RWPE2 (cell line): ENCODE measurements around the gene SET.

Experiments
- ATAC-seq: fragments of 200-7000 bp; cut with Tn5 transposase; 3 replicates; pipeline ENCODE4 v1.9.1; 2021; ENCODE audit warnings: low read depth
- DNase-seq: peaks from one replicate; pipeline ENCODE4 v3.0.0-alpha.2; 2020; ENCODE audit warnings: low spot score
- H3K27ac ChIP-seq: fragments of 450-650 bp; 2 replicates; pipeline ENCODE4 v1.5.1; 2017; ENCODE audit warnings: mild to moderate bottlenecking; ENCODE audit not compliant: poor library complexity, severe bottlenecking
- H3K27me3 ChIP-seq: fragments of 250-450 bp; sonication (Bioruptor Pico); 2 replicates; pipeline ENCODE4 v1.5.1; 2021; ENCODE audit warnings: mild to moderate bottlenecking, moderate library complexity; ENCODE audit not compliant: insufficient read depth, poor library complexity, severe bottlenecking
- H3K36me3 ChIP-seq: fragments of 250-450 bp; sonication (Bioruptor Pico); 2 replicates; pipeline ENCODE4 v1.5.1; 2020; ENCODE audit warnings: low read depth, mild to moderate bottlenecking, moderate library complexity
- H3K4me1 ChIP-seq: fragments of 250-450 bp; sonication (Bioruptor Pico); 2 replicates; pipeline ENCODE4 v1.5.1; 2021; ENCODE audit warnings: mild to moderate bottlenecking, moderate library complexity; ENCODE audit not compliant: insufficient read depth, poor library complexity, severe bottlenecking
- H3K4me3 ChIP-seq: fragments of 250-450 bp; sonication (Bioruptor Pico); 2 replicates; pipeline ENCODE4 v1.5.1; 2021; ENCODE audit warnings: mild to moderate bottlenecking, moderate library complexity; ENCODE audit not compliant: severe bottlenecking
- H3K9me3 ChIP-seq: fragments of 250-450 bp; sonication (Bioruptor Pico); 2 replicates; pipeline ENCODE4 v1.5.1; 2021; ENCODE audit warnings: mild to moderate bottlenecking, moderate library complexity; ENCODE audit not compliant: severe bottlenecking
- TF ChIP-seq, protein P1 (sequence below): fragments of 450-650 bp; IDR thresholded peaks from one replicate; pipeline ENCODE4 v1.5.1; 2017; ENCODE audit warnings: mild to moderate bottlenecking, moderate library complexity; ENCODE audit not compliant: poor library complexity, severe bottlenecking

Gene SET

DNA sequence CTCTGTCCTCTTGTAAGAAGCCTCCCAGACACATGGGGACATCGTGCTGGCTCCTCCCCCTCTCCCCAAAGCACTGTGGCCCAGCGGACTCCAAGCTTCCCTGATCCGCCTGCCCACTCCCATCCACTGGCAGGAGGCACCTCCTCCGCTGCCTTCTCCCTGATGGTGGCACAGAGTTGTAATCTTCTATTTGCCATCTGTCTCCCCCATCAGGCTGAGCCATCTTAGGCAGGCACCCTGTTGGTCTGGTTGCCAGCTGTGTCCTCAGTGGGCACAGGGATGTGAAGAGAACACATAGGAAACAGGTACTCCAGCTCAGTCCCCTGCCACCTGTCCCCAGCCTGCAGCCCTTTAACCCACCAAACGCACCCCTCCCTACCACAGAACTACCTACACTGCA is 40.3 kb downstream of the SET start:
- DNase-seq: no peak
- Histone ChIP-seq H3K27ac (no peak overlapping the region), H3K27me3 (no peaks in the 10 kb centered on the region)

DNA sequence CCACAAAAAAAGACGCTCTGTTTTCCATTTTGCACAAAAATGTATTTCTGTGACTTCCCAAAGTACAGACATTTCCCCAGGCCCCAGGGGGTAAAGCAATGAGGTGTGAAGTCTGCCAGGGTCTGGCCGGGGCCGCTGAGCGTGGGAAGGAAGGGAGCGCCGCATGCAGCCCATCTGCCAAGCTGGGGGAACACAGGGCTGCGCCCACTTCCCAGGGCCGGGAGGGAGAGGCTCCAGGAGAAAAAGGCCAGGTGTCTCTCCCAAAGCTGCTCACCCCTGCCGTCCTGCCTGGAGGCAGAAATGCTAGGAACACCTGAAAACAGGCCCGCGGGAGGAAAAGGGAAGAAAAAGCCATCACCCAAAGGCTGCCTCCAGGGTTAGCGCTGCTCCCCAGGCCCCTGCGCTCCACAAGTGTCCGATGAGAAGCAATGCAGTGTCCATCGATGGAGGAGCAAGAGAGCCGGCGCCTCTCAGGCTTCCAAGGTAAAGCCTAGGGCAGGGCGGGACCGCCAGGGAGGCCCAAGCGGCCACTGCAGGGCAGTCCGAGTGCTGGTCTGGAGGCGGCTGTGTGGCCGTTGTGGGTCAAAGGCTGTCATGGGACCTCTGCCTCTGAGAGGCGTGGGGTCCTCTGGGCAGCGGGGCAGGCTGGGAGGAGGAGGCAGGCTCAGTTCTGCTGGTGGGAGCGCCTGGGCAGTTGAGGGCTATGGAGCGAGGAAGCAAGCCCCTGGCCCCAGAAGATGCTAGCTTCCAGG is 40.9 kb downstream of the SET start:
- ATAC-seq (no peak), DNase-seq (no peak)
- Histone ChIP-seq H3K4me3 (no peak overlapping the region), H3K27me3 (no peaks in the 10 kb centered on the region), H3K36me3 (no peaks in the 10 kb centered on the region; the same call in 1 of the 2 replicates), H3K9me3 (no peaks in the 10 kb centered on the region), H3K4me1 (no peaks in the 10 kb centered on the region), H3K27ac (no peak overlapping the region)
- TF ChIP-seq, protein P1, sequence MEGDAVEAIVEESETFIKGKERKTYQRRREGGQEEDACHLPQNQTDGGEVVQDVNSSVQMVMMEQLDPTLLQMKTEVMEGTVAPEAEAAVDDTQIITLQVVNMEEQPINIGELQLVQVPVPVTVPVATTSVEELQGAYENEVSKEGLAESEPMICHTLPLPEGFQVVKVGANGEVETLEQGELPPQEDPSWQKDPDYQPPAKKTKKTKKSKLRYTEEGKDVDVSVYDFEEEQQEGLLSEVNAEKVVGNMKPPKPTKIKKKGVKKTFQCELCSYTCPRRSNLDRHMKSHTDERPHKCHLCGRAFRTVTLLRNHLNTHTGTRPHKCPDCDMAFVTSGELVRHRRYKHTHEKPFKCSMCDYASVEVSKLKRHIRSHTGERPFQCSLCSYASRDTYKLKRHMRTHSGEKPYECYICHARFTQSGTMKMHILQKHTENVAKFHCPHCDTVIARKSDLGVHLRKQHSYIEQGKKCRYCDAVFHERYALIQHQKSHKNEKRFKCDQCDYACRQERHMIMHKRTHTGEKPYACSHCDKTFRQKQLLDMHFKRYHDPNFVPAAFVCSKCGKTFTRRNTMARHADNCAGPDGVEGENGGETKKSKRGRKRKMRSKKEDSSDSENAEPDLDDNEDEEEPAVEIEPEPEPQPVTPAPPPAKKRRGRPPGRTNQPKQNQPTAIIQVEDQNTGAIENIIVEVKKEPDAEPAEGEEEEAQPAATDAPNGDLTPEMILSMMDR: no peak

More for the DNA sequence above, 40.3 kb downstream of the SET start:
- Histone ChIP-seq H3K4me1 (no peaks in the 10 kb centered on the region), H3K9me3 (no peaks in the 10 kb centered on the region), H3K36me3 (no peaks in the 10 kb centered on the region; the same call in 1 of the 2 replicates), H3K4me3 (no peak overlapping the region)
- TF ChIP-seq, protein P1: no peak
- ATAC-seq: no peak

DNA sequence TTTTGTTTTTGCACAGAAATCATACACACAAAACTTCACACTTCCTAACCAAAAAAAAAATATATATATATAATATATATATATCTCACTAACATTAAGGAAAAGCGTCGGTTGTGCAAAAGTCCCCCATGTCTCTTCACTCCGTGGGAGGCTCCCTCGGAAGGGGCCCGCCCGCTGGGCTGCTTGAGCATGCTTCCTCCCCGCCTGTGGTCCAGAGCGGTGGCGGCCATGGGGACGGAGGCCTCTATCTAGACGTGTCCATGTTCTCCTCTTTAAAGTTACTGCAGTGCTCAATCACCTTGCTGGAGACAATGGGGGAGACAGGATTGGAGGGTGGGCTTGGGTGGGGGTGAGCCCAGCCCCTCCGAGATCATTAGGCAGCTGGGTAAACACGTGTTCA is 42.1 kb downstream of the SET start:
- Histone ChIP-seq H3K4me3 (no peak overlapping the region), H3K9me3 (no peaks in the 10 kb centered on the region), H3K4me1 (no peaks in the 10 kb centered on the region), H3K36me3 (no peaks in the 10 kb centered on the region; the same call in 1 of the 2 replicates), H3K27ac (no peak overlapping the region), H3K27me3 (no peaks in the 10 kb centered on the region)
- TF ChIP-seq, protein P1: no peak
- DNase-seq (no peak), ATAC-seq (no peak)

DNA sequence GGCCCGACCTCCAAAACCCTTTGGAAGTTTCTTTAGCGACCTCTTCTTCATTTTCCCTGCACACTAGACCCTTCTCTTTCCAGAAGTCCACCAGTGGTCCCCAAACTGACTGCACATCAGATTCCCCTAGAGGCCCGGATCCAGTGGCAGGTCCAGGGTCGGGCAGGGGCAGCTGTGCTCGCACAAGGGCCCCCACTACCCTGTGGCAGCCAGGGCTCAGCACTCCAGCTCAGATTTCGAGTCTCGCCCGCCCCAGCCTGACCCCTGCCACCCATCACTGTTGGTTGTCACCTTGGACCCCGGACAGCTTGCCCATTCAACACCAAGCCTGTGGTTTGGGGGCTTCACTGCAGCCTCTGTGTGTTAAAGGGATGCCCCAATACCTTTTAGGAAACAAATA is 42.7 kb downstream of the SET start:
- TF ChIP-seq, protein P1: no peak
- H3K27ac ChIP-seq: no peak overlapping the region
- no peaks in the 10 kb centered on the region for H3K27me3 ChIP-seq
- ATAC-seq: no peak
- H3K4me1 ChIP-seq: no peaks in the 10 kb centered on the region
- no peak for DNase-seq
- H3K36me3 ChIP-seq: no peaks in the 10 kb centered on the region; the same call in 1 of the 2 replicates
- no peaks in the 10 kb centered on the region for H3K9me3 ChIP-seq
- H3K4me3 ChIP-seq: no peak overlapping the region

DNA sequence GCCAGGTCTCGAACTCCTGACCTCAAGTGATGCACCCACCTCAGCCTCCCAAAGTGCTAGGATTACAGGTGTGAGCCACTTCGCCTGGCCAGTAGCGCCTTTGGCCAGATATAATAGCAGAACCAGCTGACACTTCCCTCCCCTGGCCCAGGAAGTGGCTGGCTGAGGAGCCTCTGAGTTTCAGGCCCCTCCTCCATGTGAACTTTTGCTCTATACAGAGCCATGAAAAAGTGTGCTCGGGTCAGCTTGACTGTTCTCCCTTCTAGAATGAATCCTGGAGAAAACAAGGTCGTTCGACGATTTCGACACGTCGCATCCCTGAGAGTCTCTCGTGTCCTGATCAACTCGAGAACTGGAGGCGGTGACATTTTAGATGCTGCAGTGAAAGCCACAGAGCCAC is 43.6 kb downstream of the SET start:
- no peaks in the 10 kb centered on the region for H3K9me3 ChIP-seq
- H3K27me3 ChIP-seq: no peaks in the 10 kb centered on the region
- H3K36me3 ChIP-seq: no peaks in the 10 kb centered on the region; the same call in 1 of the 2 replicates
- no peaks in the 10 kb centered on the region for H3K4me1 ChIP-seq
- H3K27ac ChIP-seq: no peak overlapping the region
- DNase-seq: no peak
- no peak overlapping the region for H3K4me3 ChIP-seq
- no peak for ATAC-seq
- TF ChIP-seq, protein P1: no peak
